Sigmoid colon (tissue), 7 donors: ENCODE measurements around the gene OR8G1. TPM values are rescaled to one million over a fixed set of nuclear protein-coding genes. Genes with fewer than 3 reads are reported as not detected.

Experiments used
- DNase-seq: peaks from one replicate; pipeline ENCODE4 v3.0.0-alpha.2; 2019
- H3K27ac ChIP-seq, 4 donors: fragments of 200-600 bp; sonication (generic); one replicate each; pipeline ENCODE4 v1.5.1; 2016 to 2019; ENCODE audit warnings: mild to moderate bottlenecking in 1 of 4
- H3K27me3 ChIP-seq, 3 donors: fragments of 200-600 bp; sonication (generic); one replicate each; pipeline ENCODE4 v1.5.1; 2019; ENCODE audit warnings: mild to moderate bottlenecking in 1 of 3
- H3K36me3 ChIP-seq, 4 donors: fragments of 200-600 bp; sonication (generic); one replicate each; pipeline ENCODE4 v1.5.1; 2016 to 2019
- H3K4me1 ChIP-seq, 4 donors: fragments of 200-600 bp; sonication (generic); one replicate each; pipeline ENCODE4 v1.5.1; 2017 to 2019
- H3K4me3 ChIP-seq, 4 donors: fragments of 200-600 bp; sonication (generic); one replicate each; pipeline ENCODE4 v1.5.1; 2017 to 2019; ENCODE audit warnings: mild to moderate bottlenecking in 2 of 4, moderate library complexity in 1 of 4
- H3K9me3 ChIP-seq, 4 donors: fragments of 200-600 bp in 3 of 4; sonication (generic) in 3 of 4; one replicate each; pipeline versions ENCODE4 v1.5.1 to v1.6.1; 2013 to 2019
- EP300 ChIP-seq, 4 donors: sonication (generic); formaldehyde crosslinking; IDR thresholded peaks; one replicate each; pipeline ENCODE4 v1.6.1; 2017; ENCODE audit warnings: antibody characterized with exemption in 4 of 4
- POLR2A ChIP-seq, 2 donors: fragments of 450-650 bp; IDR thresholded peaks; one replicate each; pipeline ENCODE4 v1.6.1; 2016; ENCODE audit warnings: antibody characterized with exemption in 2 of 2, mild to moderate bottlenecking in 2 of 2, moderate library complexity in 2 of 2
- POLR2AphosphoS5 ChIP-seq, 4 donors: sonication (generic); formaldehyde crosslinking; IDR thresholded peaks; one replicate each; pipeline ENCODE4 v1.6.1; 2017; ENCODE audit warnings: antibody characterized with exemption in 4 of 4
- whole genome bisulfite sequencing, 2 donors: extraction: QIAGEN DNeasy Blood & Tissue Kit; methylation state at CpG; one replicate each; pipeline ENCODE4 v1.1.7; 2013; 5-methylcytosine and 5-hydroxymethylcytosine counted together
- intact Hi-C: fragments of 100-400 bp; cut with DNase I; formaldehyde crosslinking; loops from one replicate; pipeline ENCODE4 v1.15.1; 2023
- polyA plus RNA-seq, 3 donors: library from polyadenylated mRNA; stranded (reverse); fragments of 200-250 nt; gene quantifications; one replicate each; pipeline ENCODE4 v1.2.3, GENCODE V29; 2013
- total RNA-seq, 4 donors: library from RNA; depleted of rRNA; stranded (reverse); fragments of >200 nt; gene quantifications; one replicate each; pipeline ENCODE4 v1.1.0, GENCODE V29; 2016
- TF ChIP-seq, protein P1 (sequence below), 4 experiments: fragments of 450-650 bp in 3 of 4; fragments of 200-600 bp in 1 of 4; IDR thresholded peaks; one replicate each; pipeline ENCODE4 v1.5.1; 2016 to 2019; ENCODE audit warnings: antibody characterized with exemption in 4 of 4, mild to moderate bottlenecking in 3 of 4, moderate library complexity in 2 of 4
- donor health status: healthy with polysubstance abuse.
- donor health status: Bipolar disorder and iron deficiency.
- donor health status: healthy.

OR8G1 gene
- total RNA-seq = not detected
- not detected for polyA plus RNA-seq

- TF ChIP-seq POLR2A (IDR thresholded peaks at IDR 0.05) = no peak
- TF ChIP-seq POLR2AphosphoS5 (IDR thresholded peaks at IDR 0.05) = no peak
- no peak for TF ChIP-seq EP300 (IDR thresholded peaks at IDR 0.05)
- TF ChIP-seq, protein P1, sequence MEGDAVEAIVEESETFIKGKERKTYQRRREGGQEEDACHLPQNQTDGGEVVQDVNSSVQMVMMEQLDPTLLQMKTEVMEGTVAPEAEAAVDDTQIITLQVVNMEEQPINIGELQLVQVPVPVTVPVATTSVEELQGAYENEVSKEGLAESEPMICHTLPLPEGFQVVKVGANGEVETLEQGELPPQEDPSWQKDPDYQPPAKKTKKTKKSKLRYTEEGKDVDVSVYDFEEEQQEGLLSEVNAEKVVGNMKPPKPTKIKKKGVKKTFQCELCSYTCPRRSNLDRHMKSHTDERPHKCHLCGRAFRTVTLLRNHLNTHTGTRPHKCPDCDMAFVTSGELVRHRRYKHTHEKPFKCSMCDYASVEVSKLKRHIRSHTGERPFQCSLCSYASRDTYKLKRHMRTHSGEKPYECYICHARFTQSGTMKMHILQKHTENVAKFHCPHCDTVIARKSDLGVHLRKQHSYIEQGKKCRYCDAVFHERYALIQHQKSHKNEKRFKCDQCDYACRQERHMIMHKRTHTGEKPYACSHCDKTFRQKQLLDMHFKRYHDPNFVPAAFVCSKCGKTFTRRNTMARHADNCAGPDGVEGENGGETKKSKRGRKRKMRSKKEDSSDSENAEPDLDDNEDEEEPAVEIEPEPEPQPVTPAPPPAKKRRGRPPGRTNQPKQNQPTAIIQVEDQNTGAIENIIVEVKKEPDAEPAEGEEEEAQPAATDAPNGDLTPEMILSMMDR (IDR thresholded peaks at IDR 0.05) = no peak
- 81 to 84% methylated on average over 3 of the region's 3 CpGs for WGBS, 2 donors
Measured at GRCh38 chr11:124240621-124241397, at the start of gene OR8G1. OR8G1 (plus strand) TSS chr11:124241095; CDS start chr11:124249676, 8,581 bp downstream.

GRCh38 chr11:124193221-124194010 is 47.5 kb upstream of the OR8G1 start:
- H3K36me3 ChIP-seq = no peaks in the 10 kb centered on the region
- no peak overlapping the region for H3K4me3 ChIP-seq
- H3K27ac ChIP-seq = peak overlapping the region in 1 of 4 donors; percentile 41
- no peaks in the 10 kb centered on the region for H3K27me3 ChIP-seq
- peaks cover 0 to 13% (median 2%) of the 10 kb centered on the region in 4 donors for H3K4me1 ChIP-seq
- no peak for DNase-seq
- H3K9me3 ChIP-seq = no peaks in the 10 kb centered on the region
- TF ChIP-seq POLR2AphosphoS5 (IDR thresholded peaks at IDR 0.05) = no peak
- TF ChIP-seq POLR2A (IDR thresholded peaks at IDR 0.05) = no peak
- TF ChIP-seq EP300 (IDR thresholded peaks at IDR 0.05) = no peak
- TF ChIP-seq, protein P1 (IDR thresholded peaks at IDR 0.05) = no peak
- intact Hi-C loops = no loop called here
- 78% methylated on average over 6 of the region's 6 CpGs for WGBS, 2 donors

More at GRCh38 chr11:124240621-124241397, at the start of gene OR8G1:
- no peaks in the 10 kb centered on the region for H3K36me3 ChIP-seq
- no peaks in the 10 kb centered on the region for H3K27me3 ChIP-seq
- no peak within 1 kb of the TSS for H3K4me3 ChIP-seq
- intact Hi-C loops = no loop called here
- H3K27ac ChIP-seq = no peak within 1 kb of the TSS
- H3K9me3 ChIP-seq = no peaks in the 10 kb centered on the region
- no peaks in the 10 kb centered on the region for H3K4me1 ChIP-seq
- no peak for DNase-seq

GRCh38 chr11:124194293-124195188 is 46.4 kb upstream of the OR8G1 start:
- H3K9me3 ChIP-seq = no peaks in the 10 kb centered on the region
- H3K4me3 ChIP-seq = no peak overlapping the region
- TF ChIP-seq POLR2A (IDR thresholded peaks at IDR 0.05) (no peak), POLR2AphosphoS5 (IDR thresholded peaks at IDR 0.05) (no peak), EP300 (IDR thresholded peaks at IDR 0.05) (no peak)
- TF ChIP-seq, protein P1 (IDR thresholded peaks at IDR 0.05) = no peak
- 20 to 63% methylated on average over 6 of the region's 6 CpGs for WGBS, 2 donors
- H3K27ac ChIP-seq = peak overlapping the region in 1 of 4 donors; percentile 41
- peaks cover 0 to 13% (median 2%) of the 10 kb centered on the region in 4 donors for H3K4me1 ChIP-seq
- DNase-seq = no peak
- intact Hi-C loops = loop anchor here (5.0 kb wide), 1 partner anchor 122 kb away; no protein-coding TSS in a partner anchor
- H3K27me3 ChIP-seq = no peaks in the 10 kb centered on the region
- no peaks in the 10 kb centered on the region for H3K36me3 ChIP-seq

DNA sequence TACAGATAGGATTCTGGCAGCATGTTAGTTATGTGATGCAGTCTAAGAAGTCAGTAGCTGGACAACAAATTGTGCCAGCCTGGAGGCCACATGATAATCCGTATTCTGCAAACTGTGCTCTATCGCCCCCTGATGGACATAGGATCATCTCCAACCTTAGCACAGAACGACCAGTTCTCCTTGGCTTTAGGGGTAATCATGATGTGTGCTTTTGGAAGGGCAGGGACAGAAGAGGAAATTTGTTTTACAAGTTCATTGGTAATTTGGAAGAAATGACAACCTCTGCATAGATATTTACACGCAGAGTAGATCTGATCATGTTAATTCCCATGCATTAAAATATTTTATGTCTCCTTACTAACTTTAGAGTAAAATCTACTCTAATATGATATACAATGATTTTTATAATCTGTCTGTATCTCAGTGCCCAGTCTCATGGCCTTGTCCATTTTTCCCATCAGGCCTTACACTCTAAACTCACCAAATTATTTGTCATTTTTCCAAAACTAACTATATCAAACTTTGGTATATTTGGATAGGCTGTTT is 45.6 kb upstream of the OR8G1 start:
- no peaks in the 10 kb centered on the region for H3K36me3 ChIP-seq
- WGBS, 2 donors = 7 to 28% methylated on average over 4 of the region's 4 CpGs
- no peaks in the 10 kb centered on the region for H3K27me3 ChIP-seq
- no peaks in the 10 kb centered on the region for H3K9me3 ChIP-seq
- TF ChIP-seq POLR2AphosphoS5 (IDR thresholded peaks at IDR 0.05) (no peak), POLR2A (IDR thresholded peaks at IDR 0.05) (no peak), EP300 (IDR thresholded peaks at IDR 0.05) (no peak)
- TF ChIP-seq, protein P1 (IDR thresholded peaks at IDR 0.05) = peak in 1 of 4 experiments; percentile 37
- intact Hi-C loops = loop anchor here (5.0 kb wide), 1 partner anchor 123 kb away; no protein-coding TSS in a partner anchor
- peaks cover 0 to 13% (median 2%) of the 10 kb centered on the region in 4 donors for H3K4me1 ChIP-seq
- DNase-seq = no peak
- no peak overlapping the region for H3K27ac ChIP-seq
- H3K4me3 ChIP-seq = no peak overlapping the region
